Chondrocyte (in vitro differentiated cells): ENCODE results near the gene FYB2. TPM values are rescaled to one million over a fixed set of nuclear protein-coding genes. Genes with fewer than 3 reads are reported as not detected.

ENCODE experiments used
- DNase-seq: peaks from one replicate; pipeline ENCODE4 v3.0.0; 2021; ENCODE audit warnings: mixed read lengths, low spot score
- H3K27ac Mint-ChIP-seq: one replicate; pipeline ENCODE4 v1.8.0; 2021; ENCODE audit warnings: mild to moderate bottlenecking, moderate library complexity, mixed read lengths; ENCODE audit not compliant: unreplicated experiment
- H3K27me3 Mint-ChIP-seq: 2 replicates; pipeline ENCODE4 v1.8.0; 2021; ENCODE audit warnings: low read depth, mixed read lengths
- H3K36me3 Mint-ChIP-seq: 2 replicates; pipeline ENCODE4 v1.8.0; 2021; ENCODE audit warnings: low read depth, mixed read lengths
- H3K4me1 Mint-ChIP-seq: 2 replicates; pipeline ENCODE4 v1.8.0; 2021; ENCODE audit warnings: low read depth, mild to moderate bottlenecking, mixed read lengths
- H3K4me3 Mint-ChIP-seq: one replicate; pipeline ENCODE4 v1.8.0; 2021; ENCODE audit warnings: mild to moderate bottlenecking, moderate library complexity, mixed read lengths; ENCODE audit not compliant: unreplicated experiment
- H3K9me3 Mint-ChIP-seq: 2 replicates; pipeline ENCODE4 v1.8.0; 2021; ENCODE audit warnings: low read depth, mixed read lengths
- total RNA-seq: library from RNA; stranded (reverse); gene quantifications from 3 replicates; pipeline ENCODE4 v1.2.1, GENCODE V29; 2021
- TF ChIP-seq, protein P1 (sequence below): fragments of 200-600 bp; sonication (generic); IDR thresholded peaks from 2 replicates; pipeline ENCODE4 v1.5.0; 2021; ENCODE audit warnings: antibody characterized with exemption, mild to moderate bottlenecking, moderate library complexity

The FYB2 gene
- total RNA-seq, 1 donor from 2014 or later = 0.10 TPM

DNA sequence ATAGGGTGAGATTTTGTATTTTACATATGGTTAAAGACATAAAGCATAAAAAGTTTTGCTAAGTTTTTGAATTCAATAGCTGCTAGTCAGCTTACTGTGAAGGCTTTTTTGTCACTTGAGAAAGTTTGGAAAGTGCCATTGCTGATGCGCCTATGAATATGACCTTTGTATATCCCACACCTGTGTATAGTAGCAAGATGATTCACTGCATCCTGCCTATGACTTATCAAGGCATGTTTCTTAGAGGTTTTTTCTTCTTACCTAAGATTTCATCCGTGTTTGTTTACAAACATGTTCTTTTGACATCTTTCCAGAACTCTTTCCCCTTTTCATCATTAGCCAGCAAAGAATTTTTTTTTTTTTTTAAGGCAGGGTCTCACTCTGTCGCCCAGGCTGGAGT, 122.5 kb downstream of the FYB2 start:
- peaks cover 11% of the 10 kb centered on the region for H3K9me3 Mint-ChIP-seq
- TF ChIP-seq, protein P1, sequence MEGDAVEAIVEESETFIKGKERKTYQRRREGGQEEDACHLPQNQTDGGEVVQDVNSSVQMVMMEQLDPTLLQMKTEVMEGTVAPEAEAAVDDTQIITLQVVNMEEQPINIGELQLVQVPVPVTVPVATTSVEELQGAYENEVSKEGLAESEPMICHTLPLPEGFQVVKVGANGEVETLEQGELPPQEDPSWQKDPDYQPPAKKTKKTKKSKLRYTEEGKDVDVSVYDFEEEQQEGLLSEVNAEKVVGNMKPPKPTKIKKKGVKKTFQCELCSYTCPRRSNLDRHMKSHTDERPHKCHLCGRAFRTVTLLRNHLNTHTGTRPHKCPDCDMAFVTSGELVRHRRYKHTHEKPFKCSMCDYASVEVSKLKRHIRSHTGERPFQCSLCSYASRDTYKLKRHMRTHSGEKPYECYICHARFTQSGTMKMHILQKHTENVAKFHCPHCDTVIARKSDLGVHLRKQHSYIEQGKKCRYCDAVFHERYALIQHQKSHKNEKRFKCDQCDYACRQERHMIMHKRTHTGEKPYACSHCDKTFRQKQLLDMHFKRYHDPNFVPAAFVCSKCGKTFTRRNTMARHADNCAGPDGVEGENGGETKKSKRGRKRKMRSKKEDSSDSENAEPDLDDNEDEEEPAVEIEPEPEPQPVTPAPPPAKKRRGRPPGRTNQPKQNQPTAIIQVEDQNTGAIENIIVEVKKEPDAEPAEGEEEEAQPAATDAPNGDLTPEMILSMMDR = no peak
- no peaks in the 10 kb centered on the region for H3K4me1 Mint-ChIP-seq
- H3K36me3 Mint-ChIP-seq = peaks cover 6% of the 10 kb centered on the region
- no peaks in the 10 kb centered on the region for H3K27me3 Mint-ChIP-seq
- H3K27ac Mint-ChIP-seq = no peak overlapping the region
- no peak for DNase-seq
- H3K4me3 Mint-ChIP-seq = no peak overlapping the region

DNA sequence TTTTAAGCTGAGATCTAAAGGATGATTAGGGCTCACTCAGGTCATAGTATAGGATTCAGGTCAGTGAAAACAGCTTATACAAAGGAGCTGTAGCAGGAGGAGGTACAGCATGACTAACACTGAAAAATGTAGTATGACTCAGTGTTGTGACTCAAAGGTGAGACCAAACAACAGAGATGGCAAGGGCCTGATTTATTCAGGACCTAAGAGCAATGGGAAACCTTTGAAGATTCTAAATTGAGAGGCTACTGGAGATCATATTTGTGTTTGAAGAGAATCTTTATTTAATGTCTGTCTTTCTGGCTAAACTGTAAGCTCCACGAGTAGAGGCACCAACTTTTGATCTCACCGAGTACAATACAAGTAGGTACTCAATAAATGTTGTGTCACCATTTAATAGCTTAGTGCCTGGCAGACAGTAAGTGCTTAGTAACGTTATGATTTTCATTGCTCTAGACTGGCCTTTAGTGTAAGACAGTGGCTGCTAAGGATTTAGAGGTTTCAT, 130.6 kb downstream of the FYB2 start:
- Mint-ChIP-seq H3K27ac (no peak overlapping the region), H3K4me1 (peaks cover 10% of the 10 kb centered on the region), H3K27me3 (no peaks in the 10 kb centered on the region), H3K36me3 (no peaks in the 10 kb centered on the region), H3K4me3 (no peak overlapping the region), H3K9me3 (no peaks in the 10 kb centered on the region)
- TF ChIP-seq, protein P1 = no peak
- DNase-seq = no peak

DNA sequence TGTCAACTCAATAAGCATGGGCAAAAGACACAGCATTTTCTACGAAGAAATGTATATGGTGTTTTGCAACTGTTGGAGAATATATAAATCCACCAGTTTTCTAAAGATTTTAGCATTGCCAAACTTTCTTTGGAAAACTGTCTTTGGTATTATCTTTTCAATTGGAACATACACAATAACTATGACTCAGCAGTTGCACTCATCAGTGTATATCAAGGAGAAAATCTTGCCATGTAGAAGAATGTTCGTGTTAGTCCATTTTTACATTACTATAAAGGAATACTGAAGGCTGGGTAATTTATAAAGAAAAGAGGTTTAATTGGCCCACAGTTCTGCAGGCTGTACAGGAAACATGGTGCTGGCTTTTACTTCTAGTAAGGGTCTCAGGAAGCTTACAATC, 133.0 kb downstream of the FYB2 start:
- Mint-ChIP-seq H3K27me3 (no peaks in the 10 kb centered on the region), H3K36me3 (no peaks in the 10 kb centered on the region), H3K4me1 (peaks cover 10% of the 10 kb centered on the region), H3K27ac (no peak overlapping the region), H3K9me3 (no peaks in the 10 kb centered on the region), H3K4me3 (no peak overlapping the region)
- DNase-seq = no peak
- TF ChIP-seq, protein P1 = no peak

DNA sequence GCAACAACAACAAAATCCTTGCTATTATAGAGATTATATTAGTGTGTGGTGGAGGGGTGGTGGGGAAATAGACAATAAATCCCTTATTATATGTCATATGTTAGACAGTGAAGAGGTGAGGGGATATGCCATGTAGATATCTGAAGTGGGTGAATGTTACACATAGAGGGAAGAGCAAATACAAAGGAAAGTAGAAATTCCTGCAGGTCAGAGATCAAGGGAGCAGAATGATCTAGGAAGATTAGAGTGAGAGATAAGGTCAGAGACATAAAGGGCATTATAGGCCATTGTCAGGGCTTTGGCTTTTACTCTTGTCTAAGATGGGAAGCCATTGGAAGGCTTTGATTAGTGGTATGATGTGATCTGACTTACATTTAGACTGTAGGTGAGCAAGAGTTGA, 135.6 kb downstream of the FYB2 start:
- Mint-ChIP-seq H3K4me3 (no peak overlapping the region), H3K9me3 (no peaks in the 10 kb centered on the region), H3K27me3 (no peaks in the 10 kb centered on the region), H3K36me3 (no peaks in the 10 kb centered on the region), H3K27ac (no peak overlapping the region), H3K4me1 (peaks cover 7% of the 10 kb centered on the region)
- TF ChIP-seq, protein P1 = no peak
- DNase-seq = no peak

DNA sequence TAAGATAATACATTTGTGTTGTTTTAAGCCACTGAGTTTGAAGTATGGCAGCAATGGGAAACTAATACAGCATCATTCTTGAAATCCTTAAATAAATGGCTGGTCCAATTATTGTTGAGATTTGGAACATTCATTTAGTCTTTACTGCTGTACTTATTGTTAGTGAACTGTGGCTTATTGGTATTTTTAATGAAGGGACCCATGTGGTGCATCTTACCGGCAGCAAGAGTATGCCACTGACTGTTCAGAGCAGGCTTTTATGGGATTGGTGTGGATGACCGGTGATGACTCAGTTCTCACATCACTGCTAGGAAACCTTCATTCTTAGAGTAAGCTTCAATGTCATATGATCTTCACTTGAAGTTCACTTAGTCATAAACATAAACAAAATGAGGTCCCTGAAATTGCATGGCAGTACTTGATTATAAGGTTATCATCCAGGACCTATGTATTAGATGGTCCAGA, 142.6 kb downstream of the FYB2 start:
- Mint-ChIP-seq H3K27ac (no peak overlapping the region), H3K4me3 (no peak overlapping the region), H3K27me3 (no peaks in the 10 kb centered on the region), H3K36me3 (no peaks in the 10 kb centered on the region), H3K9me3 (no peaks in the 10 kb centered on the region), H3K4me1 (no peaks in the 10 kb centered on the region)
- TF ChIP-seq, protein P1 = no peak
- DNase-seq = no peak
